H1 (cell line): ENCODE data around the gene NPAT. TPM values are rescaled to one million over a fixed set of nuclear protein-coding genes. Genes with fewer than 3 reads are reported as not detected.

Experiments
- CTCF ChIA-PET: fragments of 300-600 bp; sonication (Branson Sonifier 250); formaldehyde crosslinking; loops from one replicate; lab custom pipeline; 2021; ENCODE audit not compliant: partially characterized antibody; lab: Charles Lee
- POLR2A ChIA-PET: fragments of 300-600 bp; sonication (Branson Sonifier 250); formaldehyde crosslinking; loops from one replicate; lab custom pipeline; 2021; ENCODE audit warnings: inconsistent platforms; ENCODE audit not compliant: partially characterized antibody; lab: Charles Lee
- DNase-seq, 2 experiments: peaks; one replicate each; pipeline versions ENCODE4 v3.0.0 to v3.0.0-alpha.2; 2010 to 2022; ENCODE audit warnings: low spot score in 2 of 2, low read depth in 1 of 2, mixed read lengths in 1 of 2
- FAIRE-seq: peaks from 2 replicates; lab custom pipeline; 2011; peaks lifted over from hg19 to GRCh38; lab: Jason Lieb, UNC
- H2AFZ ChIP-seq: 2 replicates; pipeline ENCODE4 v1.8.1; 2012; ENCODE audit warnings: low read length, inconsistent platforms
- H2AK5ac ChIP-seq: 2 replicates; pipeline ENCODE4 v1.6.1; 2013; ENCODE audit warnings: low read depth, low read length
- H2BK120ac ChIP-seq: replicated peaks from 2 replicates; pipeline ENCODE3; 2013; ENCODE audit warnings: low read depth, low read length, inconsistent platforms
- H2BK12ac ChIP-seq: 2 replicates; pipeline ENCODE4 v1.6.1; 2013; ENCODE audit warnings: low read depth, low read length
- H2BK15ac ChIP-seq: 2 replicates; pipeline ENCODE4 v1.6.1; 2013; ENCODE audit warnings: low read length
- H2BK20ac ChIP-seq: 2 replicates; pipeline ENCODE4 v1.6.1; 2013; ENCODE audit warnings: low read length
- H2BK5ac ChIP-seq: 2 replicates; pipeline ENCODE4 v1.6.1; 2013; ENCODE audit warnings: low read depth, low read length
- H3K14ac ChIP-seq: 2 replicates; pipeline ENCODE4 v1.6.1; 2013; ENCODE audit warnings: inconsistent platforms; ENCODE audit not compliant: insufficient read length
- H3K18ac ChIP-seq: 2 replicates; pipeline ENCODE4 v1.6.1; 2013; ENCODE audit warnings: low read length; ENCODE audit errors: extremely low read depth
- H3K23ac ChIP-seq: 2 replicates; pipeline ENCODE4 v1.6.1; 2013; ENCODE audit warnings: inconsistent platforms; ENCODE audit not compliant: insufficient read length
- H3K23me2 ChIP-seq: 2 replicates; pipeline ENCODE4 v1.6.1; 2013; ENCODE audit warnings: low read depth, low read length
- H3K27ac ChIP-seq: 2 replicates; pipeline ENCODE4 v1.6.1; 2011; ENCODE audit warnings: low read depth, low read length, inconsistent platforms
- H3K27me3 ChIP-seq, 4 experiments: replicated peaks in 1 of 4; 1 replicate in 1 of 4; 2 replicates in 3 of 4; pipeline versions ENCODE4 v1.6.1 to v1.8.1; 2011 to 2013; ENCODE audit warnings: low read length in 3 of 4, mild to moderate bottlenecking in 3 of 4, inconsistent platforms in 2 of 4, mixed read lengths in 2 of 4, moderate library complexity in 1 of 4; ENCODE audit not compliant: control insufficient read depth in 3 of 4, insufficient read depth in 3 of 4; ENCODE audit errors: extremely low read depth in 1 of 4
- H3K36me3 ChIP-seq, 4 experiments: 2 replicates each; pipeline versions ENCODE4 v1.6.1 to v1.8.1; 2011 to 2013; ENCODE audit warnings: mild to moderate bottlenecking in 4 of 4, low read length in 3 of 4, moderate library complexity in 2 of 4, control low read depth in 1 of 4, inconsistent platforms in 1 of 4; ENCODE audit not compliant: insufficient read depth in 4 of 4, control insufficient read depth in 2 of 4
- H3K4ac ChIP-seq: replicated peaks from 2 replicates; pipeline ENCODE3; 2013; ENCODE audit warnings: low read length, low read depth, mixed read lengths, inconsistent platforms; ENCODE audit not compliant: insufficient read length
- H3K4me1 ChIP-seq, 4 experiments: replicated peaks in 1 of 4; 1 replicate in 1 of 4; 2 replicates in 3 of 4; pipeline versions ENCODE4 v1.6.1 to v1.8.1; 2011 to 2013; ENCODE audit warnings: low read length in 3 of 4, inconsistent platforms in 2 of 4, mixed read lengths in 1 of 4; ENCODE audit not compliant: insufficient read depth in 4 of 4, control insufficient read depth in 3 of 4
- H3K4me2 ChIP-seq, 2 experiments: 2 replicates each; pipeline versions ENCODE4 v1.6.1 to v1.8.1; 2011 to 2013; ENCODE audit warnings: low read depth in 2 of 2, low read length in 2 of 2, control low read depth in 1 of 2, inconsistent platforms in 1 of 2, mild to moderate bottlenecking in 1 of 2; ENCODE audit not compliant: insufficient read depth in 1 of 2
- H3K4me3 ChIP-seq, 4 experiments: fragments of 200-600, 300-600 bp in 1 of 4; sonication (generic), shearing (Covaris generic), sonication (Bioruptor Twin) in 1 of 4; 2 replicates each; pipeline versions ENCODE4 v1.5.1 to v1.8.1; 2011 to 2016; ENCODE audit warnings: low read length in 4 of 4, low read depth in 3 of 4, control low read depth in 2 of 4, inconsistent platforms in 2 of 4, mild to moderate bottlenecking in 2 of 4, mixed read lengths in 1 of 4, moderate library complexity in 1 of 4; ENCODE audit not compliant: insufficient read depth in 2 of 4; ENCODE audit errors: extremely low read depth in 1 of 4
- H3K56ac ChIP-seq: replicated peaks from 2 replicates; pipeline ENCODE3; 2013; ENCODE audit warnings: low read depth, mild to moderate bottlenecking, mixed read lengths, low read length, inconsistent platforms; ENCODE audit not compliant: insufficient read length
- H3K79me1 ChIP-seq: 2 replicates; pipeline ENCODE4 v1.6.1; 2013; ENCODE audit warnings: low read depth, low read length, control low read depth
- H3K79me2 ChIP-seq, 2 experiments: 2 replicates each; pipeline versions ENCODE4 v1.6.1 to v1.8.1; 2012 to 2013; ENCODE audit warnings: low read length in 2 of 2, mild to moderate bottlenecking in 2 of 2, inconsistent platforms in 1 of 2; ENCODE audit not compliant: insufficient read depth in 2 of 2, control insufficient read depth in 1 of 2
- H3K9ac ChIP-seq, 4 experiments: replicated peaks in 1 of 4; 1 replicate in 1 of 4; 2 replicates in 3 of 4; pipeline versions ENCODE4 v1.6.1 to v1.8.1; 2011 to 2013; ENCODE audit warnings: low read depth in 3 of 4, low read length in 3 of 4, control low read depth in 2 of 4, mild to moderate bottlenecking in 2 of 4, moderate library complexity in 2 of 4, inconsistent platforms in 1 of 4; ENCODE audit errors: extremely low read depth in 1 of 4
- H3K9me3 ChIP-seq, 2 experiments: 2 replicates each; pipeline versions ENCODE4 v1.6.1 to v1.8.1; 2012 to 2013; ENCODE audit warnings: mild to moderate bottlenecking in 2 of 2, moderate library complexity in 2 of 2, control low read depth in 1 of 2, inconsistent platforms in 1 of 2, low read depth in 1 of 2, low read length in 1 of 2, mixed read lengths in 1 of 2; ENCODE audit not compliant: insufficient read depth in 2 of 2
- H4K20me1 ChIP-seq, 2 experiments: replicated peaks in 1 of 2; 2 replicates each; pipeline versions ENCODE3 to v1.8.1; 2011 to 2013; ENCODE audit warnings: inconsistent platforms in 2 of 2, low read length in 2 of 2, mild to moderate bottlenecking in 1 of 2; ENCODE audit not compliant: insufficient read depth in 2 of 2, control insufficient read depth in 1 of 2
- H4K5ac ChIP-seq: 2 replicates; pipeline ENCODE4 v1.6.1; 2013; ENCODE audit warnings: low read length, low read depth, mixed read lengths, inconsistent platforms; ENCODE audit not compliant: insufficient read length
- H4K8ac ChIP-seq: 2 replicates; pipeline ENCODE4 v1.8.0; 2013; ENCODE audit warnings: mild to moderate bottlenecking, moderate library complexity, low read length, inconsistent platforms; ENCODE audit not compliant: insufficient read depth; ENCODE audit errors: extremely low read depth
- H4K91ac ChIP-seq: replicated peaks from 2 replicates; pipeline ENCODE3; 2013; ENCODE audit warnings: low read length, mixed read lengths, inconsistent platforms; ENCODE audit not compliant: insufficient read length
- WGBS, 2 experiments: shearing (Covaris generic) in 1 of 2; methylation state at CpG; one replicate each; pipeline versions ENCODE4 v1.1.6 to v1.1.7; 2013 to 2015; ENCODE audit warnings: low lambda C conversion rate in 2 of 2, mixed read lengths in 2 of 2, inconsistent platforms in 1 of 2, low coverage in 1 of 2, missing lambda C conversion rate in 1 of 2; ENCODE audit not compliant: insufficient replicate concordance in 2 of 2, insufficient coverage in 1 of 2, insufficient read length in 1 of 2; ENCODE audit errors: extremely low coverage in 1 of 2, missing lambda C conversion rate in 1 of 2; 5-methylcytosine and 5-hydroxymethylcytosine counted together
- polyA plus RNA-seq, 7 experiments: library from polyadenylated mRNA; depleted of rRNA in 3 of 7; stranded (reverse) in 5 of 7; unstranded in 2 of 7; fragments of >200 nt in 5 of 7; fragments of 200-250 nt in 2 of 7; gene quantifications; 1 replicate in 5 of 7; 2 replicates in 1 of 7; 4 replicates in 1 of 7; pipeline versions ENCODE4 v1.2.1 to v1.2.3, GENCODE V29; 2011 to 2013; ENCODE audit warnings: missing spikeins in 2 of 7, mixed read lengths in 2 of 7
- total RNA-seq: library from RNA; stranded (reverse); fragmentation: NEBNext Ultra II Directional; extraction: Animal tissue kit (Norgen Biotek cat#: 25700); gene quantifications from 2 replicates; pipeline ENCODE4 v1.2.1, GENCODE V29; 2021

NPAT gene
- total and polyA plus RNA-seq, 2 of the 8 experiments (the other 6 are each of a cell fraction or from before 2014, with no cell fraction given) = 4.6 to 23.4 TPM

- WGBS, 2 experiments = 84% methylated on average over 2 of the region's 2 CpGs; no CpG with 5 or more reads in 1 of the 2 experiments
- no peak overlapping the region for H3K4me2 ChIP-seq
Measured at GRCh38 chr11:108112057-108112456, 110.4 kb downstream of the NPAT start.

More at GRCh38 chr11:108112057-108112456, 110.4 kb downstream of the NPAT start:
- Histone ChIP-seq H2BK15ac (no peak overlapping the region), H2BK12ac (no peak overlapping the region), H2BK5ac (no peak overlapping the region), H2BK20ac (no peak overlapping the region), H3K9me3 (no peaks in the 10 kb centered on the region), H3K23ac (no peak overlapping the region), H4K8ac (no peak overlapping the region), H3K9ac (no peak overlapping the region), H2BK120ac (no peak overlapping the region), H3K79me1 (no peaks in the 10 kb centered on the region), H3K4ac (no peak overlapping the region), H3K27ac (no peak overlapping the region), H3K14ac (no peak overlapping the region), H4K5ac (no peak overlapping the region), H3K18ac (no peak overlapping the region), H2AFZ (no peak overlapping the region), H3K4me1 (peaks cover 0 to 8% (median 0%) of the 10 kb centered on the region in 4 experiments; a peak in 3 of 7 replicates), H2AK5ac (no peak overlapping the region), H4K20me1 (no peaks in the 10 kb centered on the region), H3K27me3 (no peaks in the 10 kb centered on the region), H3K4me3 (no peak overlapping the region), H3K79me2 (no peaks in the 10 kb centered on the region), H4K91ac (no peak overlapping the region), H3K56ac (no peak overlapping the region), H3K36me3 (peaks cover 0 to 3% (median 0%) of the 10 kb centered on the region in 4 experiments; a peak in 1 of 8 replicates), H3K23me2 (no peaks in the 10 kb centered on the region)
- POLR2A ChIA-PET = interaction anchor here (0.6 to 1.1 kb wide), 4 partner anchors 8 to 137 kb away, joined by 3 to 4 read pairs (median 3); partner anchors contain the start of gene CUL5
- CTCF ChIA-PET = interaction anchor here (0.6 to 2.3 kb wide), 10 partner anchors 10 to 370 kb away, joined by 3 to 9 read pairs (median 3); partner anchors contain the start of gene ACAT1
- DNase-seq (no peak), FAIRE-seq (no peak)
